ENCODE data around the gene SGTA. TPM values are rescaled to one million over a fixed set of nuclear protein-coding genes. Genes with fewer than 3 reads are reported as not detected.

Gene SGTA
- total and polyA plus RNA-seq, 9 of the 15 experiments (the other 6 are each of a cell fraction or from before 2014, with no cell fraction given): 1.4 to 110 (median 49.9) TPM

- TF ChIP-seq FOXA3 (CRISPR knock-in tag; conservative IDR thresholded peaks at IDR 0.05 in 1 of 2, IDR thresholded peaks at IDR 0.05 in 1 of 2): no peak
- TF ChIP-seq JUND (IDR thresholded peaks at IDR 0.05; ENCODE audit: borderline replicate concordance, low read depth, low read length): peak; percentile 81
- peak; percentile 75; the same call in 1 of the 3 replicates for TF ChIP-seq JUND (tag; IDR thresholded peaks at IDR 0.05; ENCODE audit: borderline replicate concordance, low read depth, low read length)
- peak; percentile 60 for TF ChIP-seq NR2C1 (IDR thresholded peaks at IDR 0.05)
- TF ChIP-seq NR2C1 (tag; IDR thresholded peaks at IDR 0.05): peak; percentile 69
- no peak for TF ChIP-seq TCF7 (IDR thresholded peaks at IDR 0.05; ENCODE audit: borderline replicate concordance)
- TF ChIP-seq TOE1 (IDR thresholded peaks at IDR 0.05; ENCODE audit: borderline replicate concordance): no peak
- TF ChIP-seq TOE1 (CRISPR knock-in tag; IDR thresholded peaks at IDR 0.05; ENCODE audit: borderline replicate concordance, low read depth): no peak
- TF ChIP-seq CEBPB (tag; IDR thresholded peaks at IDR 0.05): 0 out of 2 replicates have a peak, but pooled peaks have one; percentile 7
- no peak for TF ChIP-seq E2F5 (CRISPR knock-in tag; IDR thresholded peaks at IDR 0.05)
- peak; percentile 50; the same call in 1 of the 2 replicates for TF ChIP-seq CREM (IDR thresholded peaks at IDR 0.05; ENCODE audit: low read depth)
- TF ChIP-seq ZNF586 (CRISPR knock-in tag; conservative IDR thresholded peaks at IDR 0.05): no peak
- no peak for TF ChIP-seq ZNF232 (CRISPR knock-in tag; IDR thresholded peaks at IDR 0.05)
- TF ChIP-seq BCOR (IDR thresholded peaks at IDR 0.05): peak; percentile 53
- no peak for TF ChIP-seq EGR1 (conservative IDR thresholded peaks at IDR 0.05)
- no peak for TF ChIP-seq EZH2 (IDR thresholded peaks at IDR 0.05; ENCODE audit: borderline replicate concordance, low read depth, low read length)
- TF ChIP-seq MAFK (IDR thresholded peaks at IDR 0.05; ENCODE audit: low read length): no peak
- TF ChIP-seq, protein P1, sequence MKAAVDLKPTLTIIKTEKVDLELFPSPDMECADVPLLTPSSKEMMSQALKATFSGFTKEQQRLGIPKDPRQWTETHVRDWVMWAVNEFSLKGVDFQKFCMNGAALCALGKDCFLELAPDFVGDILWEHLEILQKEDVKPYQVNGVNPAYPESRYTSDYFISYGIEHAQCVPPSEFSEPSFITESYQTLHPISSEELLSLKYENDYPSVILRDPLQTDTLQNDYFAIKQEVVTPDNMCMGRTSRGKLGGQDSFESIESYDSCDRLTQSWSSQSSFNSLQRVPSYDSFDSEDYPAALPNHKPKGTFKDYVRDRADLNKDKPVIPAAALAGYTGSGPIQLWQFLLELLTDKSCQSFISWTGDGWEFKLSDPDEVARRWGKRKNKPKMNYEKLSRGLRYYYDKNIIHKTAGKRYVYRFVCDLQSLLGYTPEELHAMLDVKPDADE (conservative IDR thresholded peaks at IDR 0.05; ENCODE audit: control insufficient read depth, low read depth, low read length): no peak
- no peak for TF ChIP-seq ATF1 (CRISPR knock-in tag; IDR thresholded peaks at IDR 0.05)
- TF ChIP-seq ATF1 (tag; IDR thresholded peaks at IDR 0.05): peak; percentile 38; the same call in 1 of the 2 replicates
- TF ChIP-seq MAX (CRISPR knock-in tag; IDR thresholded peaks at IDR 0.05): 0 out of 2 replicates have a peak, but pooled peaks have one; percentile 15
Observed at GRCh38 chr19:2775556-2776430, 7.3 kb downstream of the SGTA start (continued).

Measured in K562 (cell line).